Endothelial cell of umbilical vein (primary cell): ENCODE data around the gene PARP12. TPM values are rescaled to one million over a fixed set of nuclear protein-coding genes. Genes with fewer than 3 reads are reported as not detected.

ENCODE experiments used
- BruUV-seq: library from RNA; stranded (reverse); fragments of 400-500 nt; replicated peaks from 2 replicates; lab custom pipeline; 2021; lab: Mats Ljungman, UMichigan
- CTCF ChIA-PET: fragments of 300-600, 350-600 bp; sonication (Branson Sonifier 250); formaldehyde crosslinking; loops from one replicate; lab custom pipeline; 2021; ENCODE audit warnings: antibody characterized with exemption, inconsistent platforms; lab: Charles Lee
- POLR2A ChIA-PET: fragments of 300-600, 350-600 bp; sonication (Branson Sonifier 250); formaldehyde crosslinking; loops from one replicate; lab custom pipeline; 2021; ENCODE audit warnings: antibody characterized with exemption, inconsistent platforms; lab: Charles Lee
- DNase-seq: peaks from one replicate; pipeline ENCODE4 v3.0.0-alpha.2; 2011; ENCODE audit warnings: low read depth, low spot score
- FAIRE-seq: peaks from 2 replicates; lab custom pipeline; 2011; peaks lifted over from hg19 to GRCh38; lab: Jason Lieb, UNC
- H2AFZ ChIP-seq: 2 replicates; pipeline ENCODE4 v1.6.0; 2012; ENCODE audit warnings: low read depth, low read length, control low read depth, inconsistent platforms
- H3K27ac ChIP-seq: 2 replicates; pipeline ENCODE4 v1.5.1; 2011; ENCODE audit warnings: low read depth, mild to moderate bottlenecking, control low read depth, low read length, moderate library complexity; ENCODE audit not compliant: insufficient read depth
- H3K27me3 ChIP-seq, 2 experiments: 2 replicates each; pipeline versions ENCODE4 v1.6.0 to v1.6.1; 2011; ENCODE audit warnings: low read length in 2 of 2, mixed read lengths in 1 of 2; ENCODE audit not compliant: control insufficient read depth in 2 of 2, insufficient read depth in 2 of 2
- H3K36me3 ChIP-seq, 2 experiments: 2 replicates in 1 of 2; 3 replicates in 1 of 2; pipeline ENCODE4 v1.5.1; 2011; ENCODE audit warnings: low read length in 2 of 2, mild to moderate bottlenecking in 1 of 2, moderate library complexity in 1 of 2; ENCODE audit not compliant: control insufficient read depth in 2 of 2, insufficient read depth in 2 of 2; ENCODE audit errors: extremely low read depth in 1 of 2
- H3K4me1 ChIP-seq: 3 replicates; pipeline ENCODE4 v1.5.1; 2011; ENCODE audit warnings: mild to moderate bottlenecking, low read length; ENCODE audit not compliant: control insufficient read depth, insufficient read depth; ENCODE audit errors: extremely low read depth
- H3K4me2 ChIP-seq: 2 replicates; pipeline ENCODE4 v1.6.1; 2011; ENCODE audit warnings: low read length, control low read depth, mixed read lengths; ENCODE audit not compliant: insufficient read depth
- H3K4me3 ChIP-seq, 3 experiments: fragments of 200-600 bp in 1 of 3; sonication (generic), shearing (Covaris generic) in 1 of 3; replicated peaks in 1 of 3; 2 replicates each; pipeline ENCODE4 v1.5.1; 2011 to 2016; ENCODE audit warnings: control low read depth in 3 of 3, low read length in 3 of 3, mild to moderate bottlenecking in 2 of 3, inconsistent platforms in 1 of 3, low read depth in 1 of 3, moderate library complexity in 1 of 3; ENCODE audit not compliant: insufficient read depth in 1 of 3
- H3K79me2 ChIP-seq: 2 replicates; pipeline ENCODE4 v1.6.0; 2012; ENCODE audit warnings: low read length, inconsistent platforms; ENCODE audit not compliant: control insufficient read depth, insufficient read depth
- H3K9ac ChIP-seq: replicated peaks from 2 replicates; pipeline ENCODE3; 2011; ENCODE audit warnings: low read length, control low read depth; ENCODE audit not compliant: insufficient read depth; ENCODE audit errors: extremely low read depth
- H3K9me1 ChIP-seq: replicated peaks from 3 replicates; pipeline ENCODE4 v1.6.0; 2011; ENCODE audit warnings: mild to moderate bottlenecking, low read length; ENCODE audit not compliant: control insufficient read depth, insufficient read depth; ENCODE audit errors: extremely low read depth
- H3K9me3 ChIP-seq: replicated peaks from 2 replicates; pipeline ENCODE4 v1.5.1; 2012; ENCODE audit warnings: low read length, inconsistent platforms; ENCODE audit not compliant: control insufficient read depth, insufficient read depth
- H4K20me1 ChIP-seq: replicated peaks from 2 replicates; pipeline ENCODE3; 2011; ENCODE audit warnings: mild to moderate bottlenecking, low read length; ENCODE audit not compliant: control insufficient read depth, insufficient read depth; ENCODE audit errors: extremely low read depth
- CTCF ChIP-seq, 2 donors: IDR thresholded peaks; 1 replicate in 1 of 2; 2 replicates in 1 of 2; pipeline ENCODE4 v1.5.1; 2011; ENCODE audit warnings: low read length in 2 of 2, mild to moderate bottlenecking in 2 of 2, moderate library complexity in 2 of 2, control low read depth in 1 of 2, inconsistent platforms in 1 of 2, low read depth in 1 of 2; ENCODE audit not compliant: insufficient read depth in 1 of 2; ENCODE audit errors: extremely low read depth in 1 of 2
- EZH2 ChIP-seq: IDR thresholded peaks from 2 replicates; pipeline ENCODE4 v1.6.1; 2012; ENCODE audit warnings: borderline replicate concordance, low read depth, mild to moderate bottlenecking, moderate library complexity, low read length, inconsistent platforms; ENCODE audit not compliant: severe bottlenecking
- MYC ChIP-seq: IDR thresholded peaks from one replicate; pipeline ENCODE4 v1.6.1; 2011; ENCODE audit warnings: mild to moderate bottlenecking, low read depth, low read length
- POLR2AphosphoS5 ChIP-seq: IDR thresholded peaks from 2 replicates; pipeline ENCODE4 v1.6.1; 2012; ENCODE audit warnings: low read depth, mild to moderate bottlenecking, control low read depth, low read length, moderate library complexity; ENCODE audit not compliant: insufficient read depth
- dilution Hi-C: fragments of 300-500 bp; cut with MboI; formaldehyde crosslinking; loops from one replicate; pipeline ENCODE4 v1.15.0; 2019; ENCODE audit warnings: low sequenced_read_pairs; ENCODE audit not compliant: extremely low pct_ligation_motif_present
- intact Hi-C: fragments of 100-400 bp; cut with micrococcal nuclease; formaldehyde crosslinking; loops from one replicate; pipeline ENCODE4 v1.10.0; 2022
- polyA plus RNA-seq, 4 experiments: library from polyadenylated mRNA; depleted of rRNA in 3 of 4; stranded (reverse) in 3 of 4; unstranded in 1 of 4; fragments of >200 nt; gene quantifications; 2 replicates each; pipeline versions ENCODE4 v1.2.1 to v1.2.3, GENCODE V29; 2011 to 2012; ENCODE audit warnings: missing spikeins in 1 of 4
- total RNA-seq: library from RNA; stranded (reverse); gene quantifications from 2 replicates; pipeline ENCODE4 v1.2.3, GENCODE V29; 2021
- TF ChIP-seq, protein P1 (sequence below): IDR thresholded peaks from 2 replicates; pipeline ENCODE4 v1.6.1; 2011; ENCODE audit not compliant: insufficient read depth, insufficient read length

Gene PARP12
- total and polyA plus RNA-seq, 2 donors (not counting 3 experiments of a cell fraction or from before 2014, with no cell fraction given), result 65.4 to 83.2 TPM

DNA sequence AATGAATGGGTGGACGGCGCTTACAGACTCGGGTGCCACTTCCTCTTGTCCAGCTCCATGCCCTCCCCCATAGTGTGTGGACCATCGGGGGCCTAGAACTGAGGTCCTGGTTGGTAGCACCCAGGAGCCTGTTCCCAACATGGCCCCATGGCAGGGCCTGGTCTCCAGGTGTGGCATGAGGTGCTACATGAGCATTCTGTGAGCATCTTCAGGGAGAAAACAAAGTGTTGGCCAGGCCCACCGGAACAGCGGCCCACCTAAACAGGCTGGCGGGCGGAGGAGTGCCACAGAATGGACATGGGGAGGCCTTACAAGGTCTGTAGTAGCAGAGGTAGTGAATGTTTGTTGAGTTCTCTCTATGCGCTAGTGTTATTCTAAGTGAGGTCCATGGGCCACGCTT is 76.9 kb downstream of the PARP12 start:
- BruUV-seq, result no TSS peak
- H3K27me3 ChIP-seq, result peaks cover 0 to 6% of the 10 kb centered on the region in 2 experiments
- dilution Hi-C loops, result no loop called here
- H3K4me2 ChIP-seq, result no peak overlapping the region
- H3K36me3 ChIP-seq, result no peaks in the 10 kb centered on the region
- no peaks in the 10 kb centered on the region for H4K20me1 ChIP-seq
- no peak overlapping the region for H2AFZ ChIP-seq
- ChIA-PET POLR2A (no interaction called here), CTCF (interaction anchor here (1.0 kb wide), 1 partner anchor 367 kb away, joined by 4 read pairs; no protein-coding TSS in a partner anchor)
- no peak for TF ChIP-seq MYC
- TF ChIP-seq CTCF (IDR thresholded peaks at IDR 0.05; ENCODE audit: extremely low read depth in 1 of 2, insufficient read depth in 1 of 2, low read depth in 1 of 2, low read length in 2 of 2), result no peak
- TF ChIP-seq, protein P1, sequence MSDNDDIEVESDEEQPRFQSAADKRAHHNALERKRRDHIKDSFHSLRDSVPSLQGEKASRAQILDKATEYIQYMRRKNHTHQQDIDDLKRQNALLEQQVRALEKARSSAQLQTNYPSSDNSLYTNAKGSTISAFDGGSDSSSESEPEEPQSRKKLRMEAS, result no peak
- TF ChIP-seq POLR2AphosphoS5, result no peak
- TF ChIP-seq EZH2, result no peak
- H3K27ac ChIP-seq, result no peak overlapping the region
- intact Hi-C loops, result no loop called here
- no peaks in the 10 kb centered on the region for H3K9me3 ChIP-seq
- H3K9me1 ChIP-seq, result no peaks in the 10 kb centered on the region
- H3K4me3 ChIP-seq, result no peak overlapping the region
- H3K4me1 ChIP-seq, result no peaks in the 10 kb centered on the region
- FAIRE-seq (no peak), DNase-seq (no peak)
- no peak overlapping the region for H3K9ac ChIP-seq
- no peaks in the 10 kb centered on the region for H3K79me2 ChIP-seq
